ENCODE data around the gene CDH13.

Gene CDH13

DNA sequence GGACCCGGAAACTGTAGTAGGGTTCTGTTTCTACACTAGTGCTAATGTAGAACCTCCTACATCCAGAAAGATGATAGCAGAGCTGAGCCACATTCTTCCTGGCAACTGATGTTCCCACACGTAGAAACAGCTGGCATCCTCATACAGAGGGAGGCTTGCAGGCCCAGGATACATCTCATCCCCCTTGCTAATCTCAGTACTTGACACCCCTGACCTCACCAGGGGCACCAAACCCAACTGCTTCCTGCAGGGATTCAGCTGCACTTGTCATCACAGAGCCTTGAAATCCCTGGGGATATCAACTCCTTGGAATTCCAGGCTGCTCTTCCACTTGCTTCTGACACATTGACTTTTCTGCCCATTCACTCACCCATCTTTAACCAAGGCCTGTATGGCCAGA is 1105.8 kb downstream of the CDH13 start:
- TF ChIP-seq, protein P1, sequence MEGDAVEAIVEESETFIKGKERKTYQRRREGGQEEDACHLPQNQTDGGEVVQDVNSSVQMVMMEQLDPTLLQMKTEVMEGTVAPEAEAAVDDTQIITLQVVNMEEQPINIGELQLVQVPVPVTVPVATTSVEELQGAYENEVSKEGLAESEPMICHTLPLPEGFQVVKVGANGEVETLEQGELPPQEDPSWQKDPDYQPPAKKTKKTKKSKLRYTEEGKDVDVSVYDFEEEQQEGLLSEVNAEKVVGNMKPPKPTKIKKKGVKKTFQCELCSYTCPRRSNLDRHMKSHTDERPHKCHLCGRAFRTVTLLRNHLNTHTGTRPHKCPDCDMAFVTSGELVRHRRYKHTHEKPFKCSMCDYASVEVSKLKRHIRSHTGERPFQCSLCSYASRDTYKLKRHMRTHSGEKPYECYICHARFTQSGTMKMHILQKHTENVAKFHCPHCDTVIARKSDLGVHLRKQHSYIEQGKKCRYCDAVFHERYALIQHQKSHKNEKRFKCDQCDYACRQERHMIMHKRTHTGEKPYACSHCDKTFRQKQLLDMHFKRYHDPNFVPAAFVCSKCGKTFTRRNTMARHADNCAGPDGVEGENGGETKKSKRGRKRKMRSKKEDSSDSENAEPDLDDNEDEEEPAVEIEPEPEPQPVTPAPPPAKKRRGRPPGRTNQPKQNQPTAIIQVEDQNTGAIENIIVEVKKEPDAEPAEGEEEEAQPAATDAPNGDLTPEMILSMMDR (IDR thresholded peaks at IDR 0.05) = no peak
- no peaks in the 10 kb centered on the region for H3K36me3 ChIP-seq
- no peak overlapping the region for H3K27ac ChIP-seq
- H3K4me1 ChIP-seq = no peaks in the 10 kb centered on the region
- H3K9me3 ChIP-seq = no peaks in the 10 kb centered on the region
- H3K27me3 ChIP-seq = no peaks in the 10 kb centered on the region
- H3K4me3 ChIP-seq = no peak overlapping the region
- intact Hi-C loops (cut with DNase I; ENCODE audit: low total_unique reads) = no loop called here
- DNase-seq = no peak

DNA sequence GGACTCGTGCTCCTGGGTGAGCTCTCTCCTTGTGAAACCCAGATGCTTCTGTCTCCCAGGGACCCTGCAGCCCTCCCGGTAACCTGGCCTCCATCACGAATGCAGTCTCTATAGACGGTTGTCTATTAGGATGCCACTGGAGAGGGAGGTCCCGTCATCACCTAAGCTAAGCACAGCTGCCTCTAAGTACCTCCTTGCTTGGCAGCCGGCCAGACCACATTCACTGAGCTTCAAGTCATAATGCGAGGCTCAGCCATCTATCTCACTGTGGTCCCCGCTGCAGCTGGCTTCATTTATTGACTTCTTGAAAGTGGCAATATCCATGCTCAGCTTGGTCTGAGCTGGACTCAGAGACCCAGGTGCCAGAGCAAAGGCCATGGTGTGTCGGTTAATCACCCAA is 1106.5 kb downstream of the CDH13 start:
- H3K4me3 ChIP-seq = no peak overlapping the region
- no peaks in the 10 kb centered on the region for H3K4me1 ChIP-seq
- DNase-seq = no peak
- intact Hi-C loops (cut with DNase I; ENCODE audit: low total_unique reads) = no loop called here
- no peaks in the 10 kb centered on the region for H3K36me3 ChIP-seq
- no peaks in the 10 kb centered on the region for H3K9me3 ChIP-seq
- H3K27me3 ChIP-seq = no peaks in the 10 kb centered on the region
- TF ChIP-seq, protein P1 (IDR thresholded peaks at IDR 0.05) = no peak
- no peak overlapping the region for H3K27ac ChIP-seq

DNA sequence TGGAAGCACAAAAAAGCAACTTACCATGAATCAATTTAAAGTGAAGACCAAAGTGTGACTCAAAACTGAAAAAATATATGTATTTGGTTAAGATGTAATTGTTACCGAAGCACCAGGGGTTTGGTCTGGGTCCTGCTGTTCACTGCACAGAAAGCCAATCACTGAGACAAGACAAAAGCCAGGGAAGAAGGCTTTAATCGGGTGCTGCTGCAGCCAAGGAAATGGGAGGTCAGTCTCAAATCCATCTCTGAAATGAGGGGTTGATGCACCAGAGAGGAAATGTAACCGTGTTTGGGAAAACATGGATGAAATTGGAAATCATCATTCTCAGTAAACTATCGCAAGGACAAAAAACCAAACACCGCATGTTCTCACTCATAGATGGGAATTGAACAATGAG is 1107.4 kb downstream of the CDH13 start:
- Histone ChIP-seq H3K27ac (no peak overlapping the region), H3K36me3 (no peaks in the 10 kb centered on the region), H3K27me3 (no peaks in the 10 kb centered on the region), H3K4me3 (no peak overlapping the region), H3K4me1 (no peaks in the 10 kb centered on the region), H3K9me3 (no peaks in the 10 kb centered on the region)
- intact Hi-C loops (cut with DNase I; ENCODE audit: low total_unique reads) = no loop called here
- no peak for DNase-seq
- TF ChIP-seq, protein P1 (IDR thresholded peaks at IDR 0.05) = no peak

DNA sequence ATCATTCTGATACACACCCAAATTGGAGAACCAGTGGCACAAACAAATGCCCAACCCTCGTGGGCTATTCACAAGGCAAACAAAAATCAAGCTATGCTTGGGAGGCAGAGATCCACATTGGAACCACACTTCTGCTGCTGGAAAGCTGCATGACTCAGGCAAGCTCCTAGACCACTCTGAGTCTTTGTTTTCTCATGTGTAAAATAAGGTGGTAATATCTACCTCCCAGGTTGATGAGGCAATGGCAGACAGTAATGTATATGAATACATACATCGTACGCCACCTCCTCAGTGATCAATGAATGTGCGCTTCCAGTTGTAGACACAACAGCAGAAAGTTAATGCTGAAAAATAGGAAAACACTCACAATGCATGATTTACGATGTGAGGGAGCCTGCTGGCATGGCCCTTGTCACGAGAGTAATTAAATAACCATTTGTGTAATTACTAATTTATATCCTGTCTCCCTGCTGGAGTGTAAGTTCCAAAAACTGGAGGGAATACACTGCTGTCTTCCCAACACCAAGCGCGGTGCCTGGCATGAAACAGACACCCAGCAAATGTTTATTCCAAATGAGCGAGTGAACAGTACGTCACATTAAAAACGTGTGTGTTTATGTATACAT is 1111.1 kb downstream of the CDH13 start:
- intact Hi-C loops (cut with DNase I; ENCODE audit: low total_unique reads) = no loop called here
- Histone ChIP-seq H3K4me3 (no peak overlapping the region), H3K4me1 (no peaks in the 10 kb centered on the region), H3K9me3 (no peaks in the 10 kb centered on the region), H3K27me3 (no peaks in the 10 kb centered on the region), H3K36me3 (no peaks in the 10 kb centered on the region), H3K27ac (no peak overlapping the region)
- no peak for DNase-seq
- TF ChIP-seq, protein P1 (IDR thresholded peaks at IDR 0.05) = no peak

DNA sequence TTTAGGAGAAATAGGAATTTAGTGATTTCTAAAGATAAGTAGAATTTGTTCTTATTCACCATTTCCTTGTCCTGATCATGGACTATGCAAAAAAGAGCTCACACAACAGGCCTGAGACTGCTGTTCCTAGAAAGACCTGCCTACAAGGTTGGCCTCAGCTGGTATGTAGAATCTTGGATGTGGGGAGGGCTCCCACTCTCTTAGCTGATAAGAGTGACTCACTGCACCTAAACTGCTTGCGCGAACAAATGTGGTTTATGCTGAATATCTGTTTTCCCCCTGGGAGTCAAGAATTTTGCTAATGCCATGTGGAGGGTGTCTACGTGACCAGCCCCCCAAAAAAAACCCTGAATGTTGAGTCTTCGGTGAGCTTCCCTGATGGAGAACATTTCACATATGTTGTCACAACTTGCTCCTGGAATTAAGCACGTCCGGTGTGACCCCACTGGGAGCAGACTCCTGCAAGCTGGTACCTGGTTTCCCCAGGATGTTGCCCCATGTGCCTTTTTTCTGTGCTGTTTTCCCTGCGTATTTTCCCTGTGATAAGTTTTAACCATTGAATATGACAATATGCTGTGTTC is 1112.2 kb downstream of the CDH13 start:
- DNase-seq = no peak
- TF ChIP-seq, protein P1 (IDR thresholded peaks at IDR 0.05) = no peak
- no peak overlapping the region for H3K4me3 ChIP-seq
- intact Hi-C loops (cut with DNase I; ENCODE audit: low total_unique reads) = no loop called here
- H3K9me3 ChIP-seq = no peaks in the 10 kb centered on the region
- H3K4me1 ChIP-seq = no peaks in the 10 kb centered on the region
- no peaks in the 10 kb centered on the region for H3K27me3 ChIP-seq
- no peak overlapping the region for H3K27ac ChIP-seq
- H3K36me3 ChIP-seq = no peaks in the 10 kb centered on the region

All from tibial artery (tissue), 4 donors.